Measurements from ENCODE around the gene TBC1D30.
"Not testable (repeated sequence)": the region's sequence is repeated elsewhere in the genome, so short reads cannot be mapped to it uniquely, and the experiment has no call there.

Gene TBC1D30, protein sequence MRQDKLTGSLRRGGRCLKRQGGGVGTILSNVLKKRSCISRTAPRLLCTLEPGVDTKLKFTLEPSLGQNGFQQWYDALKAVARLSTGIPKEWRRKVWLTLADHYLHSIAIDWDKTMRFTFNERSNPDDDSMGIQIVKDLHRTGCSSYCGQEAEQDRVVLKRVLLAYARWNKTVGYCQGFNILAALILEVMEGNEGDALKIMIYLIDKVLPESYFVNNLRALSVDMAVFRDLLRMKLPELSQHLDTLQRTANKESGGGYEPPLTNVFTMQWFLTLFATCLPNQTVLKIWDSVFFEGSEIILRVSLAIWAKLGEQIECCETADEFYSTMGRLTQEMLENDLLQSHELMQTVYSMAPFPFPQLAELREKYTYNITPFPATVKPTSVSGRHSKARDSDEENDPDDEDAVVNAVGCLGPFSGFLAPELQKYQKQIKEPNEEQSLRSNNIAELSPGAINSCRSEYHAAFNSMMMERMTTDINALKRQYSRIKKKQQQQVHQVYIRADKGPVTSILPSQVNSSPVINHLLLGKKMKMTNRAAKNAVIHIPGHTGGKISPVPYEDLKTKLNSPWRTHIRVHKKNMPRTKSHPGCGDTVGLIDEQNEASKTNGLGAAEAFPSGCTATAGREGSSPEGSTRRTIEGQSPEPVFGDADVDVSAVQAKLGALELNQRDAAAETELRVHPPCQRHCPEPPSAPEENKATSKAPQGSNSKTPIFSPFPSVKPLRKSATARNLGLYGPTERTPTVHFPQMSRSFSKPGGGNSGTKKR

DNA sequence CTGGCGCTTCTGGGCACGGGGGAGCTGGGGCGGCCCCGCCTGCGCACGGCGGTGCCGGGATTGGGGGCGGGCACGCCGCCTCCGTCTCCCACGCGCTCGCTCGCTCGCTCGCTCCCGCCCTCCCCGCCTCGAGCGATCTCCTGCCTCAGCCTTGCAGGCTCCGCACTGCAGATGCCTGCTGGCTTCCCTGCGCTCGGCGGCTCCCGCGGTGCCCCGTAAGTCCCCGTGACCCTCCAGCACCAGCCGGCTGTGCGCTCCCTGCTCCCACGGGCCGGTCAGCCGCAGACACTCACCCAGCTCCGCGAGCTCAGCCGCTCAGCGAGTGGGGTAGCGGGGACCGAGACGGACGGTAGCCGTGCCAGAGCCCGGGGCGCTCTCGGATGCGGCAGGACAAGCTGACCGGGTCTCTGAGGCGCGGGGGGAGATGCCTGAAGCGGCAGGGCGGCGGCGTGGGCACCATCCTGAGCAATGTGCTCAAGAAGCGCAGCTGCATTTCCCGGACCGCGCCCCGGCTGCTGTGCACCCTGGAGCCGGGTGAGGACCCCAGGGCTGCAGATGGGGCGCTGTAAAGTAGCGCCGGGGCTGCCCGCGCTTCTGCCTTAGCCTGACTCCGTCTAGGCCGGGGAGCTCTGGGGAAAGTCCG, at the start of gene TBC1D30:
Gene TBC1D30, plus strand, starts transcription at position 148 of the 643 bp plus-strand sequence. Its CDS starts 233 bp downstream, at position 381.
- no peak for DNase-seq

DNA sequence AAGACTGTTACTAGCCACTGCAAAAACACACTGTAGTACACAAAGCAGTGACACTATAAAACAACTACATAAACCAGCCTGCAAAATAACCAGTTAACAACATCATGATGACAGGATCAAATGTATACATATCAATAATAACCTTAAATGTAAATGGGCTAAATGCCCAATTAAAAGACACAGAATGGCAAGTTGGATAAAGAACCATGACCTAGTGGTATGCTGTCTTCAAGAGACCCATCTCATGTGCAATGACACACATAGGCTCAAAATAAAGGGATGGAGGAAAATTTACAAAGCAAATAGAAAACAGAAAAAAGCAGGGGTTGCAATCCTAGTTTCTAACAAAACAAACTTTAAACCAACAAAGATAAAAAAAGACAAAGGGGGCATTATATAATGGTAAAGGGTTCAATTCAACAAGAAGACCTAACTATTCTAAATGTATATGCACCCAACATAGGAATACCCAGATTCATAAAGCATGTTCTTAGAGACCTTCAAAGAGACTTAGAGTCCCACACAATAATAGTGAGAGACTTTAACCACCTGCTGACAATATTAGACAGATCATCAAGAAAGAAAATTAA, 49.2 kb upstream of the TBC1D30 start:
- DNase-seq = not testable (repeated sequence)

DNA sequence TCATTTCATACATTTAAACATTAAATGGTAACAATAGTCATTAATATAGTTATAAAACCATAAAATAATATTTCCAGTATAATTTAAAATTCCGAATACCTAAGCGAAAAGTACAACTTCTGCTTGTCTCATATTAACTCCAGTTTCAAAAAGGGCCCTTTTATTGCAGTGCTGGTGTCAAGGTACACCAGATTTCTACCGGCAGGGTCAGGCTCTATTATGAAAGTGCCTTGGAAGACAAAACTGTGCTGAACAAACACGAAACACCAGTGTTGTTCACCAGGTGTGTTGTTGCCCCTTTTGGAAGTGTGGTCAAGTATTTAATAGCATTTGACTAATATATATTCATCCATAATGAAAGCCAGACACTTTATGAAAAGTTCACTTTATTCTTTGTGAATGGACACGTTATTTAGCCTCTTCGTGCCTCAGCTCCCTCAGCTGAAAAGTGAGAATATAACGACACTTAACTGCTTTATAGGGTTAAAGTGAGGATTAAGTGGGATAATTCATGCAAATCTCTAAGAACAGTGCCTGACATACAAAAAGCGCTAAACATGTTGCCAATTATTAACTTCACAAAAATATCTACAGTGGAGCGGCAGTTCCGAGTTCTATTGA, 45.0 kb upstream of the TBC1D30 start:
- DNase-seq = no peak

DNA sequence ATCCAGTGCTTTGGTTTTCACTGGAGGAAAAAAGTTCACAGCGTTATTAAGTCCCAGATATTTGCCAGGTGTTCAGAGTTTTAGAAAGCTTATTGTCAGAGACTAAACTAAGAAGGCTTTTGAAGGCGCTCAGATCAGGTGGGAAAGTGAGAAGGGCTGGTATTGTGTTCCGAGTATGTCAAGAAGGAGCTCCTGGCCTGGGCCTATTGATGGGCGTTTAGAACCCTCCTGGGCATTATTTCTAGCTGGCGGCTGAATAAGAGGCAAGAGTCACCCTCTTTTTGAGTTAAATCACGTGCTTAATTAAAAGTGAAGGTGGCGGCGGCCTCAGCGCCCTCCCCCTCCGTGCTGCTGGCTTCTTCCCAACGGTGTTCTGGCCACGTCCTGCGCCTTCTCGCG, 44.3 kb upstream of the TBC1D30 start:
- no peak for DNase-seq

DNA sequence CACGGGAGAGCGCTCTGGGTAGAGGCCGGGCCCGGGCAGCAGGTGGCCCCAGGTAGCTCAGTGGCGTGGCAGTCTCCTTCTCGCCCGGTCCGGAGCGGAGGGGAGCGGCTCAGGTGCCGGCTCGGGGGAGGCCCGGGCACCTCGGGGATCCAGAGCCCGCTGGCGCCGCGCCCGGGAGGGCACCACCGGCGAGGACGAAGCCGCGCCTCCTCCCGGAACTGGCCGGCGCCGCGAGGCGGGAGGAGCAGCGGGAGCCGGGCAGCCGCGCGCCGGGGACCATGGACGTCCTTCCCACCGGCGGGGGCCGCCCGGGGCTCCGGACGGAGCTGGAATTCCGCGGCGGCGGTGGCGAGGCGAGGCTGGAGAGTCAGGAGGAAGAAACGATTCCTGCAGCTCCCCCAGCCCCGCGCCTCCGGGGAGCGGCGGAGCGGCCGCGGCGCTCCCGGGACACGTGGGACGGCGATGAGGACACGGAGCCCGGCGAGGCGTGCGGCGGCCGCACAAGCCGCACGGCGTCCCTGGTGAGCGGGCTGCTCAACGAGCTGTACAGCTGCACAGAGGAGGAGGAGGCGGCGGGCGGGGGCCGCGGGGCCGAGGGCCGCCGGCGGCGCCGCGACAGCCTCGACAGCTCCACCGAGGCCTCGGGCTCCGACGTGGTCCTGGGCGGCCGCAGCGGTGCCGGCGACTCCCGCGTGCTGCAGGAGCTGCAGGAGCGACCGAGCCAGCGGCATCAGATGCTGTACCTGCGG, 43.7 kb upstream of the TBC1D30 start:
- no peak for DNase-seq

DNA sequence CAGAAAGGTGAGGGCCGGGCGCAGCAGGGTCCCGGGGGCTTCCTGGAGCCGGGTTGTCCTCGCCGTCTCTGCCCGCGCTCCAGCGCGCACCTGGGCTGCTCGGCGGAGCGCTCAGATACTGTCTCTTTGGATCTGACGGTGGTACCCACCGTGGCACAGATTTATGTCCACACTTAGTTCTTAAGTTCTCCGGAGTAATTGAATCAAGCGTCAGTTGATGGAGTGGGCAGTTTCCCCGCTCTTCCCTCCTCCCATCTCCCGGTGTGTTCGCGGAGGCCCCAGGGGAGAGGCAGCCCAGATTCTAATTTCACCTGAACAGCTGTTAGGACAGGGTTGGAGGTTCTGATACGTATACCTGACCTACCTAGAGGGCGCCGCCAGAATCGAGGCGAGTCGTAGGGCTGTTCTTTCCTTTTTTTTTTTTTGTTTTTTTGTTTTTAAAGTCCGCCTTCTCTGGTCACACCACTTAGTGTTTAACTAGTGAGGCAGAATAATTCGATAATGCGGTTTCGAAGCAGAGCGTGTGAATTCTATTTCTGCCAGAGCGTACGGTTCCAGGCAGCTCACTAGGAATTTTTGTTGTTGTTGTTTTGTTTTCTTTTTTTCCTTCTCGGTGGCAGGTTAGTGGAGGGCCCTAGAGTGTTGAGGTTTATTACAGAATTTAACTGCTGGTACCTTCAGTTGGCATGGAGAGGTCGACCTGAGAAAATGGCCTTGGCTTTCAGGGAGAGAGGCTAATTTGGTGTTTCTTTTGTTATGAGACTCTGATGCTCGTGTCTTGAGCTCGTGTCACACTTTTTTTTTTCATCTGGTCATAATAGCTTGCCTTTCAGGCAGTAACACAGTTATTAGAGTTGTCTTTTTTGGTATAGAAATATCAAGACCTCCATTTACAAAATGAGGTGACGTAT, 42.9 kb upstream of the TBC1D30 start:
- no peak for DNase-seq

DNA sequence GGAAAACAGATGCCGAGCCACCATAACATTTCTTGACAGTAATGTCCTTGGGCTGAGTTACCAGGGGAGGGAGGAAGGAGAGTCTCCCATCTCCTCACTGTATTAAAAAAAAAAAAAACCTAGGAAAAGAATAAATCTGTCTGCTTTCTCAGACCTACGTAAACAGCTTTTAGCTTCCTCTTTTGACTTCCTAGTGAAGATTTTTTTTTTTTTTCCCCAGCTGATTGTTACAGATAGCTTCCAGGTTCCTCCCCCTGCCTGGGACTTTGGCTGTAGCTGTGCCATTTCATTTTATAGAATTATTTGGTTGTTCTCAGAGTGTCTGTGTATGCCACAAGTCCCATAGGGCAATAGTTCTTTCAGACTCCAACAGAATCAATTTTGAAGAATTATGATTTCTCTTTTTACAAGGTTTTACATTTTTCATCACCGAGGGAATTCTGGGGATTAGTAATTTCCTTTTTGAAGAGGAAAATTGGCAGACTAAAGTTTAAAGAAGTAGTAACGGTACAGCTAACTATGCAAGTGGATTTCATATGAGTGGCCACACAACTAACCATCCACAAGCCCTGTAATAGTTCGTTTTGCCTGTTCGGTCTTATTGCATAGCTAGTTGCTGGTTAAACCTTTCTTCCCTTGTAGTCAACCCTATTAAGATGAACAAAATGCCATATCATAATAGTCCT, 42.1 kb upstream of the TBC1D30 start:
- DNase-seq = no peak

DNA sequence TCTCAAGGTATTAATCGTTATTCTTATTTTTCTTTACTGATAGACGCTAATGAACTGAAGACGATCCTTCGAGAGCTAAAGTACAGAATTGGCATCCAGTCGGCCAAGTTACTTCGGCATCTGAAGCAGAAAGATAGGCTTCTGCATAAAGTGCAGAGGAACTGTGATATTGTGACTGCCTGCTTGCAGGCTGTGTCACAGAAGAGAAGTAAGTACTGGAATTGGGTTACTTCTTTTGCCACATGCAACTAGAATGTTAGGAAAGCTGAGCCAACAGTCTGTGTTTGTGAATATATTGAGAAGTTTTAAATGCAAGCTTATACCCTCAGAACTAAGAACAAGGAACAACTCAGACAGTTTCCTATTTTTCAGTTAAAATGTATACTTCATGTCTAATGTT, 38.6 kb upstream of the TBC1D30 start:
- DNase-seq = no peak

DNA sequence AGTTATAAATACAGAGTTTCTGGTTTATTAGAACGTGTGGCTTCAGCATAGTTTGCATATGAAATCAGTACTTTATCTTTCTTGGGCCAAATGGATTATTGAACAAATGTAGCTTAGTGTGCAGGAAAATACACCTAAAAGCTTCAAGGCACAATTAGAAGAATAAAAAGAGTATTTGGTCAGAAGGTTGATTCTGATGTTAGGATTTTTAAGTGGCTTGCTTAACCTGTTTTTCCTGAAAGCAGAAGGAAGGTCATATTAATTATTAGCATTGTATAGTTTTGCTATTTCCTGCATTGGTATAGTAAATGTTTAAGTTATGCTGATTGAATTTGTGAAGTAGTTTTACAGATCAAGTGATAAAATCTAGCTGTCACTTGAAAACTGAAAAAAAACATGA, 34.3 kb upstream of the TBC1D30 start:
- DNase-seq = no peak

DNA sequence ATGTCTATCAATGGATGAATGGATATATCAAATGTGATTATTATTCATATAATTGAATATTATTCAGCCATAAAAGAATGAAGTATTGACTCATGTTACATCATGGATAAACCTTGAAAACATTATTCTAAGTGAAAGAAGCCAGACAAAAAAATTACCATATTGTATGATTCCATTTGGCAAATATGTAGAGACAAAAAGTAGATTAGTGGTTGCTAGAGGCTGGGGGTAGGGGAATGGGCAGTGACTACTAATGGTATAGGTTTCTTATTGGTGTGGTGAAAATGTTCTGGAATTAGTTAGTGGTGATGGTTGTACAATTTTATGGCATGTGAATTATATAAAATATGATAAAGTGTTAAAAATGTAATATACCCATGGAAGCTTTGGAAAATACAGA, 33.4 kb upstream of the TBC1D30 start:
- DNase-seq = no peak

DNA sequence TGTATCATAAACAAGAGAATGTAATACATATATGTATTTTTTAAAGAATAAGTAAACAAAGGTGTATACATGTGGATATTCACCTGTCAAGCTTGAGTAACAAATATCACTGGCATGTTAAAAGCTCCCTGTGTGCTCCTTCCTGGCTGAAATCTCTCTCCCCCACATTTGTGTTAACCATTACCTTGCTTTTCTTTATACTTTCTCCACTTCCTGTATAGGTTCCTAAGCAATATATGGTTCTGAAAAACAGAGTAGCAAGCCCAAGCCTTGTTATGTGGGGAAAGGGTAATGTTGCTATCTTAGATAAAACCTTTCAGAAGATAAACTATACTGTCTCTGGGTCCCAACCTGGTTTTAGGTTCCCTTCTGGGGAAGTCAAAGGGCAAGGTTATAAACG, 32.3 kb upstream of the TBC1D30 start:
- no peak for DNase-seq

DNA sequence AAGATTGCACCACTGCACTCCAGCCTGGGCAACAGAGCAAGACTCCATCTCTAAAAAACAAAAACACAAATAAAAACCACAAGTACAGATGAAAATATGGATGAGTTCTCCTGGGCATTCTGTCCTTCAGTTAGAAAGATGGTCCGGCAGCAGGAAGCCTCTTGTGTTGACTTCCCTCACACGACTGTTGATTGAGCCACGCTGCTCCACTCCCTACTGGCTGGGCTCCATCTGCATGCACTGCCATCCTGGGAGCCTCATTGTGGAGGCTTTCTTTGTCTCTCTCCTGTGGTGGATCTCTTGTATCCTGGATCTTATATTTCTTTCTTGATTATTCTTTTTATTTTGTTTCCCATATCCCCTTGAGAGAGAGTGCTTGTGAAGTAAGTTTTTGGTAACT, 30.8 kb upstream of the TBC1D30 start:
- no peak for DNase-seq

DNA sequence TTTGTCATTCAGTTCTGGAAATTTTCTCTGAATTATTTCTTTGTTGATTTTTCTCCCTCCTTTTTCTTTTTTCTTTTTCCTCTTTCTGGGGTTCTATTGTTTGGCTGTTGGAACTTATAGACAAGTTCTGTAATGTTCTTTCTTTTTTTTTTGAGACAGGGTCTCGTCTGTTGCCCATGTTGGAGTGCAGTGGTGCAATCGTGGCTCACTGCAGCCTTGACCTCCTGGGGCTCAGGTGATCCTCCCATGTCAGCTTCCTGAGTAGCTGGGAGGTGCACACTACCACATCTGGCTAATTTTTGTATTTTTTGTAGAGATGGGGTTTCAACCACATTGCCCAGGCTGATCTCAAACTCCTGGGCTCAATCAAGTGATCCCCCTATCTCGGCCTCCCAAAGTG, 30.1 kb upstream of the TBC1D30 start:
- DNase-seq = no peak

DNA sequence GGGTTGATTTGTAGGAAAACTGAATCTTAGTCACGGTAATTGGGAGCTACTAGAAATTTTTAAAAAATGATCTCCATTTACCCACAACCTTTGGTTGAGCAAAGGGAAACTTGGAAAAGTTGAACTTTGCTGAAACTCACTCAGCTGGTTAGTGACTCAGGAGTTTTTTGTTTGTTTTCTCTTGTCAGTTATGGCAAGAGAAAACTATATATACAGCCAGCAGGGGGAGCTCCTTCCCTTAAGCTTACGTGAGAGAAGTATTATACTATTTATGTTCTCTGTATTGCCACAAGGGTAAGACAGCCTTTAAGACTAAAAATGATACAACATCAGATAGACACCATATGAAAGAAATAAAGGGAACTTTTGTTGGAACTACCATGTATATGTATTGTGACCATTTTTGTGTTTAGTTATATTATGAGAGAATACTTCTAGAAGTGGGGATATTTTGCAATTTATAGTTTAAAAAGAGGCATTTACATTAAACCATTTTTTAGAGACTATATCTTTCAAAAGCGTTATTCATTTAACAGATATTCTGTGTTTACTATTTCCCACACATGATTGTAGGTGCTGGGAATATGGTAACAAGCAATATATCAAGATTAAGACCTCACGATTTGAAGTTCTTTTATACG, 28.1 kb upstream of the TBC1D30 start:
- DNase-seq = peak; percentile 81

DNA sequence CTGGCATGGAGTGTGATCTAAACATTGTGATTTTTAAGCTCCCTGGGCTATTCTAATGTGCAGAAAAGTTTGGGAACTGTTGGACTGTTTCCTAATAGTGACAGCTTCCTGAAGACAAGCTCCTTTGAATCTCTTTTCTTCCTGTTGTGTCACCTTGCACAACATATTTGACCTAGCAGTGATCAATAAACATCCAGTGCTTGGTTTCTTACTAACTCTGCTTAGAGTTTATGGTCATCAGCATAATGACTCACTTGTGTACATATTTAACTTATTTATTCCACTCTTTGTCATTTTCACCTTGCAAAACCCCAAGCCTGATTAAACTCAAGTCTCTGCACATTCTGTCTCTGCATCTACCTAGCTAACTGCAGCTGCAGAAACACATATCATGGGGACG, 27.3 kb upstream of the TBC1D30 start:
- no peak for DNase-seq

DNA sequence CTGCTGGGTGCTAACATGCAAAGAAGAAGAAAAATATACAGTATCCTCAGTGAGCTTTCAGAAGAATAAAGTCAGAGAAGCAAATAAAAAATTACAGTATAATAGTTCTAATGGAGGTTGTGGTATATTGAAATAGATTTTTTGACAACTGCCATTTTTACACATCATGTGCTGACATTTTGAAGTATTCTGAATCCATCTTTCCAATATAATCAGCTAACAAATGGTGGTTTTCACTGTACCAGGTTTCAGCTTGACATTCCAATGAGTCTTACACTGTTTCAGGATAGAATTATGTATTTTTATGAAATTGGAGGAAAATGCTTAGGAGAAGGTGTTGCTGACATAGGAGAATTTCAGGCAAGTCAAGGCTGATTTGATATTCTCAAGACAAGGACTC, 26.3 kb upstream of the TBC1D30 start:
- no peak for DNase-seq

DNA sequence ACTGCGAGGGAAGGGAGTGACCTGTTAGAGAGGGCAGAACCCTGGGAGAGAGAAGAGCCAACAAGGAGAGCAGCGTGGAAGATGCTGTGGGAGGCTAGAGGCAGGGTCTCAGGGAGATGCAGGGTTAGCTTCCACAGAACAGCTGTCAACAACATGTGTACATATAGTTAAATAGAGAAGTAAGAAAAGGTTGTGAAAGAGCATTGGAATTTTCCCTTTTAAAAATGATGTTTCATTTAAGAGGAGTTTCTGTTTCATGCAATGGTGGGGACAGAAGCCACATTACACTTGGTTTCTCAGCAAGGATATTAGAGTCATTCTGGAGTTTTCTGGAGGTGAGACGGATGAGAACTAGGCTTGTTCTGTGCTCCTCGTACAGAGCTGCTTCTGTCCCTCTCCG, 23.8 kb upstream of the TBC1D30 start:
- no peak for DNase-seq

DNA sequence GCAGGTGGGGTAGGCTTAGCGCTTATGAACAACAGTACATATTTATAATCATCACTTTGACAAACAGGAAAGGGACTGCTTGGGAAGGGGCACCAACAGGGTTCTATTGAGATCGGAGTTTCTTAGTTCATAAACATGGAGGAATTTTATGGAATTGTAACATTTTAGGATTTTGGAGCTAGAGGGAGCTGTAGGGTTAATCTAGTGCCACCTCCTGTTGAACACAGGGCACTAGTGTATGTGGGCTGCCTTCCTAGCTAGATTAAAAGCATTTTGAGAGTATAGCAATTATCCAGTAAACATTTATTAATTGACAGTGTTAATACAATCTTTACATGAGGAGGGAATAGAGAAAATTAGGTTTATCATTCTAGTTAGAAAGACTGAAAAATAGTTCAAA, 23.1 kb upstream of the TBC1D30 start:
- no peak for DNase-seq

DNA sequence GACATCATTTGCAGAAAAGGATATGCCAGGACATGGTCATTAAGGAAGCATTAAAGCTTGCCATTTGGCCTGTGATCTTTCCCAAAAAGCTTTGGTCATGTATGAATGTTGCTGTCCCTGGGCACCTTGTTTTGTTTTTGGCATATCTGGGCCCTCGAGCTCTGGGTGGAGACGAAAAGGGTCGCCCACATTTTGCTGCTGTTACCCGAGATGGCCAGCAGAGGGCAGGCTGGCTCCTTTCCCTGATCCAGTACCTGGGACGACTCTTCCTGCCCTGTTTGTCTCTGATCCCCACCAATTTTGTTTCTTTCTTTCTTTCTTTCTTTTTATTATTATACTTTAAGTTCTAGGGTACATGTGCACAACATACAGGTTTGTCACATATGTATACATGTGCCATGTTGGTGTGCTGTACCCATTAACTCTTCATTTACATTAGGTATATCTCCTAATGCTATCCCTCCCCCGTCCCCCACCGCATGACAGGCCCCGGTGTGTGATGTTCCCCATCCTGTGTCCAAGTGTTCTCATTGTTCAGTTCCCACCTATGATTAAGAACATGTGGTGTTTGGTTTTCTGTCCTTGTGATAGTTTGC, 22.2 kb upstream of the TBC1D30 start:
- DNase-seq = peak; percentile 53

DNA sequence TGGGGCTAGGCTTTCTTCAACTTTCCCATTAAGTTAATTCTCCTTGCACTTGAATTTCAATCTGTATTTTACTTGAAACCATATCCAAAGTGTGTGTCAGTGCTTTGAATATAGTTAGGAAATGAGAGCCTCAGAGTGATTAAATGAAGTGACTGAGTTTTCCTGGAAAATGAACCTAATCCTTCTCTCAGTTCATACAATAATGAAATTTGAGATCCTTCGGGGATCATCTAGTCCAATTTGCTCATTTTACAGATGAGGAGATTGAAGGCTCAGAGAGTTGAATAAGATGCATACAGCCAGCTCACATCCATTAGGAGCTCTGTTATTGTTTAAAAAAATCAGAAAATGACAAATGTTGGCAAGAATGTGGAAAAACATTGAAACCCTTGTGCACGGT, 18.3 kb upstream of the TBC1D30 start:
- no peak for DNase-seq

All from CD4-positive, alpha-beta T cell treated with Interleukin-17A for 1 hour (primary cell).